Hepatocyte (in vitro differentiated cells): ENCODE data around the gene KIF5B. TPM values are rescaled to one million over a fixed set of nuclear protein-coding genes. Genes with fewer than 3 reads are reported as not detected.

Source experiments
- DNase-seq: peaks from one replicate; pipeline ENCODE4 v3.0.0-alpha.2; 2016; ENCODE audit warnings: low spot score
- H2AFZ ChIP-seq: fragments of 200-600 bp; sonication (generic); 2 replicates; pipeline ENCODE4 v1.6.0; 2016; ENCODE audit warnings: antibody characterized with exemption, mild to moderate bottlenecking
- H3K27ac ChIP-seq: fragments of 200-600 bp; sonication (generic); 2 replicates; pipeline ENCODE4 v1.5.1; 2016; ENCODE audit warnings: mild to moderate bottlenecking
- H3K27me3 ChIP-seq: fragments of 200-600 bp; sonication (generic); 2 replicates; pipeline ENCODE4 v1.6.1; 2016
- H3K36me3 ChIP-seq: fragments of 200-600 bp; sonication (generic); replicated peaks from 2 replicates; pipeline ENCODE4 v1.5.1; 2016; ENCODE audit warnings: low read depth; ENCODE audit not compliant: insufficient read depth
- H3K4me1 ChIP-seq: fragments of 200-600 bp; sonication (generic); 2 replicates; pipeline ENCODE4 v1.5.1; 2016; ENCODE audit warnings: mild to moderate bottlenecking, moderate library complexity; ENCODE audit not compliant: insufficient read depth
- H3K4me2 ChIP-seq: fragments of 200-600 bp; sonication (generic); 2 replicates; pipeline ENCODE4 v1.6.0; 2016
- H3K4me3 ChIP-seq: fragments of 200-600 bp; sonication (generic); 2 replicates; pipeline ENCODE4 v1.5.1; 2016; ENCODE audit warnings: mild to moderate bottlenecking
- H3K79me2 ChIP-seq: fragments of 200-600 bp; sonication (generic); 2 replicates; pipeline ENCODE4 v1.6.0; 2017; ENCODE audit warnings: mild to moderate bottlenecking
- H3K9me2 ChIP-seq: fragments of 200-600 bp; sonication (generic); replicated peaks from 2 replicates; pipeline ENCODE4 v1.6.0; 2017; ENCODE audit warnings: mild to moderate bottlenecking; ENCODE audit not compliant: insufficient read depth
- H3K9me3 ChIP-seq: fragments of 200-600 bp; sonication (generic); 2 replicates; pipeline ENCODE4 v1.5.1; 2016; ENCODE audit warnings: low read depth, mild to moderate bottlenecking
- H4K20me1 ChIP-seq: fragments of 200-600 bp; sonication (generic); 2 replicates; pipeline ENCODE4 v1.6.0; 2016; ENCODE audit warnings: mild to moderate bottlenecking; ENCODE audit not compliant: insufficient read depth, poor library complexity, severe bottlenecking
- EZH2 ChIP-seq: fragments of 200-600 bp; sonication (generic); IDR thresholded peaks from 2 replicates; pipeline ENCODE4 v1.6.1; 2016; ENCODE audit warnings: antibody characterized with exemption, mild to moderate bottlenecking, borderline replicate concordance
- EZH2phosphoT487 ChIP-seq: fragments of 200-600 bp; sonication (generic); IDR thresholded peaks from one replicate; pipeline ENCODE4 v1.6.1; 2018; ENCODE audit warnings: antibody characterized with exemption, mild to moderate bottlenecking, low read depth, moderate library complexity; ENCODE audit not compliant: unreplicated experiment, severe bottlenecking
- WGBS: methylation state at CpG from one replicate; pipeline ENCODE4 v1.1.6; 2016; ENCODE audit warnings: low lambda C conversion rate; ENCODE audit errors: missing lambda C conversion rate; 5-methylcytosine and 5-hydroxymethylcytosine counted together
- polyA plus RNA-seq: library from polyadenylated mRNA; unstranded; fragments of >200 nt; fragmentation: Nextera tagmentation; extraction: Ambion mirVana; gene quantifications from 2 replicates; pipeline ENCODE4 v1.2.1, GENCODE V29; 2016
- total RNA-seq: library from RNA; depleted of rRNA; stranded (reverse); fragments of >200 nt; gene quantifications from 2 replicates; pipeline ENCODE4 v1.2.3, GENCODE V29; 2014
- TF ChIP-seq, protein P1 (sequence below): fragments of 200-600 bp; sonication (generic); IDR thresholded peaks from 2 replicates; pipeline ENCODE4 v1.5.1; 2016; ENCODE audit warnings: antibody characterized with exemption, mild to moderate bottlenecking; ENCODE audit not compliant: poor library complexity

KIF5B gene
- total and polyA plus RNA-seq, 2 experiments from 2014 or later, result 51.6 to 141 TPM

DNA sequence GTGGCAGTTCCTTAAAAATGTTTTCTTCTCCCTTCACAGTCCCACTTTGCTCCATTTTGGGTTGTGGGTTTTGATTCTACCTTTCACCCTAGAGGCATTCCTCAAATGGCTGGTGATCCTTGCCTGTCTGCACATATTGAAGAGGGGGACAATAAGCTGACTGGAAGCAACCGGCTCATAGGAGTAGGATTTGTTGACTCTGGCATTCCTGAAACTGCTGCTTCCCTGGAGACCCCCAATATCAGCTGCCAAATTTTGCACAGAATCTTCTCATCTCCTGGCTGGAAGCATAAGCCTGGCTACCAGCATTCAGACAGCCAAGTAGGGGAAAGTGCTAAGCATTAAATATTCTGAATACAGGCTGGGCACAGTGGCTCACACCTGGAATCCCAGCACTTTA, 53.7 kb downstream of the KIF5B start:
- no peaks in the 10 kb centered on the region for H3K9me2 ChIP-seq
- no peaks in the 10 kb centered on the region for H3K4me1 ChIP-seq
- H3K79me2 ChIP-seq, result no peaks in the 10 kb centered on the region
- no peak overlapping the region for H3K27ac ChIP-seq
- H3K4me2 ChIP-seq, result no peak overlapping the region
- DNase-seq, result no peak
- 57% methylated on average over 1 of the region's 1 CpG for WGBS
- no peak overlapping the region for H2AFZ ChIP-seq
- H3K9me3 ChIP-seq, result no peaks in the 10 kb centered on the region
- H3K27me3 ChIP-seq, result no peaks in the 10 kb centered on the region
- no peaks in the 10 kb centered on the region for H4K20me1 ChIP-seq
- H3K4me3 ChIP-seq, result no peak overlapping the region
- no peaks in the 10 kb centered on the region for H3K36me3 ChIP-seq
- TF ChIP-seq, protein P1, sequence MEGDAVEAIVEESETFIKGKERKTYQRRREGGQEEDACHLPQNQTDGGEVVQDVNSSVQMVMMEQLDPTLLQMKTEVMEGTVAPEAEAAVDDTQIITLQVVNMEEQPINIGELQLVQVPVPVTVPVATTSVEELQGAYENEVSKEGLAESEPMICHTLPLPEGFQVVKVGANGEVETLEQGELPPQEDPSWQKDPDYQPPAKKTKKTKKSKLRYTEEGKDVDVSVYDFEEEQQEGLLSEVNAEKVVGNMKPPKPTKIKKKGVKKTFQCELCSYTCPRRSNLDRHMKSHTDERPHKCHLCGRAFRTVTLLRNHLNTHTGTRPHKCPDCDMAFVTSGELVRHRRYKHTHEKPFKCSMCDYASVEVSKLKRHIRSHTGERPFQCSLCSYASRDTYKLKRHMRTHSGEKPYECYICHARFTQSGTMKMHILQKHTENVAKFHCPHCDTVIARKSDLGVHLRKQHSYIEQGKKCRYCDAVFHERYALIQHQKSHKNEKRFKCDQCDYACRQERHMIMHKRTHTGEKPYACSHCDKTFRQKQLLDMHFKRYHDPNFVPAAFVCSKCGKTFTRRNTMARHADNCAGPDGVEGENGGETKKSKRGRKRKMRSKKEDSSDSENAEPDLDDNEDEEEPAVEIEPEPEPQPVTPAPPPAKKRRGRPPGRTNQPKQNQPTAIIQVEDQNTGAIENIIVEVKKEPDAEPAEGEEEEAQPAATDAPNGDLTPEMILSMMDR, result no peak
- no peak for TF ChIP-seq EZH2phosphoT487
- TF ChIP-seq EZH2, result no peak

GRCh38 chr10:32000937-32001336, 55.3 kb downstream of the KIF5B start:
- H3K27ac ChIP-seq, result no peak overlapping the region
- TF ChIP-seq, protein P1, result no peak
- TF ChIP-seq EZH2 (no peak), EZH2phosphoT487 (no peak)
- WGBS, result 66% methylated on average over 4 of the region's 4 CpGs
- no peaks in the 10 kb centered on the region for H3K4me1 ChIP-seq
- no peaks in the 10 kb centered on the region for H3K9me2 ChIP-seq
- H4K20me1 ChIP-seq, result no peaks in the 10 kb centered on the region
- no peaks in the 10 kb centered on the region for H3K27me3 ChIP-seq
- H3K79me2 ChIP-seq, result no peaks in the 10 kb centered on the region
- H3K4me3 ChIP-seq, result no peak overlapping the region
- H3K4me2 ChIP-seq, result no peak overlapping the region
- no peaks in the 10 kb centered on the region for H3K9me3 ChIP-seq
- H3K36me3 ChIP-seq, result no peaks in the 10 kb centered on the region
- no peak for DNase-seq
- no peak overlapping the region for H2AFZ ChIP-seq

DNA sequence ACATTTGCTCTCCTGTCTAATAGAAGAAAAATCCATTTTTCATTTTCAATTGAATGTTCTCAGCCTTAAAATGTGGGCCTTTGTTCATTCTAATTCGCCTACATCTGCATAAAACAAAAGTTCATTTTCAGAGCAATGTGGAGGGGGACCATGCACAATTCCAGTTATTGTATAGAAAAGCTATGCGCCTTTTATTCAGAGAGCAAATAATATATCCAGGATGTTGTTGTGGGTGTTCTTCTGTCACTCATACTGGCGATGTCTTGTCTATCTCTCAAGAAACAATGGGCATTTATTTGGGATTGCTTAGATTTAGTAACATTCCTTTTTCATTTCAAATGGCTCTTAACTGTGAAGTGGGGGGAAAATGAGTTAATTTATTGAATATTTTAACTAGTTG, 56.4 kb downstream of the KIF5B start:
- no peak for DNase-seq
- H4K20me1 ChIP-seq, result no peaks in the 10 kb centered on the region
- H3K4me2 ChIP-seq, result no peak overlapping the region
- no peaks in the 10 kb centered on the region for H3K79me2 ChIP-seq
- no peaks in the 10 kb centered on the region for H3K9me3 ChIP-seq
- no peak for TF ChIP-seq EZH2phosphoT487
- TF ChIP-seq, protein P1, result no peak
- no peak overlapping the region for H3K27ac ChIP-seq
- no peaks in the 10 kb centered on the region for H3K4me1 ChIP-seq
- no peak overlapping the region for H3K4me3 ChIP-seq
- H2AFZ ChIP-seq, result no peak overlapping the region
- no peaks in the 10 kb centered on the region for H3K27me3 ChIP-seq
- no peaks in the 10 kb centered on the region for H3K9me2 ChIP-seq
- no peaks in the 10 kb centered on the region for H3K36me3 ChIP-seq
- 90% methylated on average over 3 of the region's 3 CpGs for WGBS

DNA sequence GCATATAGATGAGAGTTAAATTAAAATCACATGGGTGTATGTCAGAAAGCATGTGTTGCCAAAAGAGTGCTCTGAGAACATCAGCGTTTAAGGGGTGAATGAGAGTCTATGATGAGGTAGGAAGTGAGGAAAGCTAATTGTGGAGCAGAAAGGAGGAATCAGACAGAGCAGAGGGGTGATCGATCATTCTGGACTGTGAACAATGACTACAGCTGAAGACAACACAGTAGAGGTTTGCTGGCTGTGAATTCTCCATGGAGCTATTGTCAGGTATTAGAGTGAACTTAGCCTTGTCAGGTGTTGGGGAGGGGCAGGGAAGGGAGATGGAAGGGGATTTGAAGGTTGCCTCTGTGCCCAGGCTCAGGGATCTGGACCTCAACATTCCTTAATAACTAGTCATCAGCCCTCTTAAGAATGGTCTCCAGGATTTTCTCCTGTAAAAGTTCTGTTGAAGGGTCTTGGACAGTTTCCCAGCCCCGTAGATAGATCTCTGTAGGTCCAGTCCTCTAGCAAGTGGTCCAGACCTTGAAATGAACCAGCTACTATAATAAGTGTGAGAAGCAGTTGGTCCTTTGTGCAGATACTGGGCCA, 57.1 kb downstream of the KIF5B start:
- Histone ChIP-seq H3K4me2 (no peak overlapping the region), H4K20me1 (no peaks in the 10 kb centered on the region), H3K36me3 (no peaks in the 10 kb centered on the region), H3K9me2 (no peaks in the 10 kb centered on the region), H3K4me3 (no peak overlapping the region), H3K4me1 (no peaks in the 10 kb centered on the region), H2AFZ (no peak overlapping the region), H3K27ac (no peak overlapping the region), H3K9me3 (no peaks in the 10 kb centered on the region), H3K79me2 (no peaks in the 10 kb centered on the region), H3K27me3 (no peaks in the 10 kb centered on the region)
- no peak for DNase-seq
- TF ChIP-seq EZH2 (no peak), EZH2phosphoT487 (no peak)
- TF ChIP-seq, protein P1, result no peak
- WGBS, result 79% methylated on average over 3 of the region's 3 CpGs
